GM18520 (cell line): ENCODE results near the gene FGF19.

ENCODE experiments used
- ATAC-seq: cut with Tn5 transposase; IDR thresholded peaks from one replicate; pipeline ENCODE4 v1.9.1; 2021; ENCODE audit not compliant: unreplicated experiment

Gene FGF19

GRCh38 chr11:69674267-69674885 is 29.4 kb downstream of the FGF19 start:
- ATAC-seq = no peak

DNA sequence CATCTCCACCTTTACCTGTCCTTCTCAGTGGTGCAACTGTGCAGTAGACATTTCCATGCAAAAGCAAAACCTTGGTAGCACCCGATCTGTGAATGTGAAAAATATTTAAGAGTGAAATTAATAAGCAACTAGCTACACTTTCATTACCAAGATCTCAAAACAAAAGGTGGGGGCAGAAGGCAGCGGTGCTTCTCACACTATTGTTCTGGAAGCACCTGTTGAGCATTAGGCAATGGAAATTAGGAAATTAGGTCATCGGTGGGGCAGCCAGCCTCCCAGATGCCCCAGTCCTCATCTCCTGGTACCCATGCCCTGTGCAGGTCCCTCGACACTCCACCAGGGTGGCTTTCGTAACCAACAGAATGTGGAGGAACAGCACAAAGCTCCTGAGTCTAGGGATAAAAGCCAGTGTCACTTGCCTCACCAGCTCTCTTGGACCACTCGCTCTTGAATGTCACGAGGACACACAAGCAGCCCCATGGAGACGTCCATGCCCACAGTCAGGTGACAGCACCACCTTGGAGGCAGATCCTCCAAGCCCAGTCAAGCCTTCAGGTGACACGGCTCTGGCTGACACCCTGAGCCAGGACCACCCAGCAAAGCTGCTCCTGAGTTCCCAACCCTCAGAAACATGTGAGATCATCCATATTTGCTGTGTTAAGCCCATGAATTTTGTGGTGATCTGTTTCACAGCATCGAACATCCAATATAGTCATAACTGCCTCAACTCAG is 31.9 kb downstream of the FGF19 start:
- no peak for ATAC-seq

- no peak for ATAC-seq
These were observed 33.5 kb downstream of the FGF19 start for GRCh38 chr11:69670158-69670845.

DNA sequence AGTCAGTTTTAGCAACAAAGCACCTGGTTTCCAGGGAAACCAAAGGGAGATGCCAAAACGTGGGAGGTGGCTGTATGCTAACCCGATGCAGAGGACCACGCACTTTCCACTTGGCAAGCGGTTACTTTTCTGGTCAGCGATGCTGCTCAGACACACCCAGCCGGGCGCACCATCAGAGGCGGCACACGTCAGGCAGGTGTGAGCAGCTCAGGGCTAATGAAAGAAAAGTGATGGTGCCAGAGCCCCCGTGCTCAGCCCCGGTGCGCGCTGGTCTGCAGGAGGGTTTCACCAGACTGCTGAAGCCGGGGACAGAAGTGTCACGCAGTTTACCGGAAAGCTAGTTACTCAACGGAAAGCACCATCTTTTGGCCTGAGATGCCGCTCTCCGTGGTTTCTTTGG is 34.3 kb downstream of the FGF19 start:
- no peak for ATAC-seq

DNA sequence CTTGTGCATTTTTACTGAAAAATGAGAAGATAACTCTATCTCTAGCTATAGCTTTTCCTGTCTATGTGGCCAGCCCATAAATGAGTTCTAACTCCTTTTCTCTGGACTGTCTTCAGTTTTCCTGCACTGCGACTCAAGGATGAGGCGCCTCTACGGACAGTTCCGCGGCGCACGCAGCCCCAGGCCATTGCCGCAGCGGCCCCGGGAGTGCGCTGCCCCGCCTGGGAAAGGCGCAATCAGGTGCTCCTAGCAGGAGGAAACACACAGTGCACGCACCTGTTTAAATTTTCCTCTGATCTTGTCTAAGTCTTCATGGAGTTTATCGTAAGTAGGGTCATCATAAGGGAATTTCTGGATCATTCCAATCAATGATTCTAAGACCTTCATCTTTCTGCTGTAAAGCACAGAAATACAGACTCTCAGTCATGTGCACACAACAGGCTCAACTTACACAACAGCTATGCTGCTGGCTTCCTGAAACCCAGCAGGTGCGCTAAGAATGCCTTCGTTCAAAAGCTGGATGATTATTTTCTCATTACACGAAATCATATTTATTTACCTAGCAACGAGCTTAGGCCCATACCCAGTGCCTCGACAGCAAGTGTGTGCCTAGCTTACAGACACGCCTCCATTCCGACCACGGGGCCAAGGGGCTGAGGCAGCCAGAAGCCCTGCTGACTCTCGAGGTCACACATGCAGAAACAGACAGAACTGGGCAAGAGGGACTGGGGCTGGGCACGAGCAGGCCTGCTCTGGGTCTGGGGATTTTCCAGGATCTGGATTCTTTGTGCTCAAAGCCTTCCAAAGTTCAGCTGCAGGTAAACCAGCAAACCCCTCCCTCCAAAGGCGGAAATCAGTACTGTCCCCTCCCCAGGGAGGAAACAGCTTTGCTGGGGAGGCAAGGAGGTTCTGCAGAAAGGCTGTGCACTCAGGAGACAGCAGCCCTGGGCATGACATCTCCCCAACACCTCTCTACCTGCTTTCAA is 35.9 kb downstream of the FGF19 start:
- ATAC-seq = no peak

DNA sequence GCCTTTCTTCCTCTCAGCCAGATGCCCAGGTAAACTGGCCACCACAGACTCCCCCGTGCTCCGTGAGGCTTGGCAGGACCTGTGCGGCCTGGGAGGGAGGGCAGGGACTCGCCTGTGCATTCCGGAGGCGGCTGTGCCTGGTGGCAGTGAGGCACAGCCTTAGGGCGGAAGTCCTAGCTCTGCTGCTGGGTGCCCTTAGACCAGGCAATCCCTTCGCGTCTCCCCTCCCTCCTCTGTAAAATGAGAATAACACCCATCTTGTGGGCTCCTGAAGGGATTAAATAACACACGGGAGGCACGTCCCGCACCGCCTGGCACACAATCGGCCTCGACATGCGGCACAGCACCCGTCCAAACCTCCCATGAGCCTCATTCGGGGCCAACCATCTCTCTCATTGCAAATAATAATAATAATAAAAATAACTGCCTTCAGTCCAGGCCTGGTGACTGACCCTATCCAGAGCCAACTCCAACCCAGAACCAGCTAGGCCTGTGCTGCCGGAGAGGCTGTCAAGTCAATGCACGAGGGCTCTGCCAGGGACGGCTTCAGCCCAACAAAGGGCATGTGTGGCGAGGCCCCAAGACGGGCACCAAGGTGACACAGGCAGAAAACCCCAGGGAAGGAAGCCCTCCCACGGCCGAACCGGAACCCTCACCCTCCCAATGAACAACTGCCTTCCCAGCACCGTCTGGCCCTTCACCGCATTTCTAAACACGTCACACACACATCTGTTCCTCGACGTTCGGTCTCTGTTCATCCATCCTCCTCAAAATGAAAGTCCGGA is 36.9 kb downstream of the FGF19 start:
- ATAC-seq = no peak

DNA sequence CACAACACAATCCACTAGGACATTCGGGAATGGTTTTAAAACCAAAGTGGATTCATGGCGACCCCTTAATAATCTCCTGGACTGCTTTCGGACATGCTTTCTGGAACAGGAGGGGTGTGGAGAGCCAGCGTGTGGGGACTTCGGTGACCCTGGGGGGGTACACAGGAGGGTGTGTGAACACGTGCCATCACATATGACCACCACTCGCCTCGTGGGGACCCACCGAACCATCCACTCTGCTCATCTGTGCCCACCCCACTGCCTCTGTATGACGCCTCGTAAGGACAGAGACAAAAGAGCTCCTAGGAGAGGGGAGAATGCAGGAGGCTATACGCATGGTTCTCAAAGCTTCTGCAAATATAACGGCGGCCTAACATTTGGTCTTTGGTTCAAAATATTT is 37.6 kb downstream of the FGF19 start:
- no peak for ATAC-seq

- no peak for ATAC-seq
These were observed 38.2 kb downstream of the FGF19 start for GRCh38 chr11:69665669-69666068.

- no peak for ATAC-seq
These were observed 38.9 kb downstream of the FGF19 start for GRCh38 chr11:69664901-69665300.

- no peak for ATAC-seq
These were observed 39.6 kb downstream of the FGF19 start for GRCh38 chr11:69664103-69664775.

DNA sequence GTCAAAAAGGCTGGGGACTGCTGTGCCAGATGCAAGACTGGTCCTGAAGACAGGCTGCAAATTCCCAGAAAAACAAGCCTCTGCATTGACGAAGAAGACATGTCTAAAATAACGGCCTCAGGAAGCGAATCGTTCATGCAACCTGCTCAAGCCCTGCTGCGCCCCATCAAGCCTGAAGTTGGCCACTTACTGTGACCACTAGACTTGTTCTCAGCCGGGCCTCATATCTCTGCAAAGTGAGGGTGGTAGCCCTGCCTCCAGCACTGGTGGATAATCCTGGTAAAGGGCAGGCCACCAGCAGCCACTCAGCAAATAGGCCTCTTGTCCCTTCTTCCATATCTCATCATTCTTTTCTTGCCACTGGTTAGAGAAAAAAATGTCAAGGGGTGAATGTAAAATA is 40.5 kb downstream of the FGF19 start:
- ATAC-seq = no peak

DNA sequence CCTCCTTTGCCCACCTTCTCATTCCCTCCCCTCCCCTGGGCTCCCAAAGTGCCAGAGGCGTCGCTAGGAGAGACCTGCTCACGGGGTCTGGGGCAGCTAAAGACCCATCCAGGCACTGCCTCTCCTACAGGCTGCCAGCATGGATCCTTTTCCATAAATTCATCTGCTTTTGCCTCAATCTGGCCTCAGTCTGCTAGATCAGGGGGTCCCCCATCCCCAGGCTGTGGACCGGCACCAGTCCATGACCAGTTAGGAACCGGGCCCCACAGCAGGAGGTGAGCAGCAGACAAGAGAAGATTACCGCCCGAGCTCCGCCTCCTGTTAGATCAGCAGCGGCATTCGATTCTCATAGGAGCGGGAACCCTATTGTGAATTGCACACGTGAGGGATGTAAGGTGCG is 41.0 kb downstream of the FGF19 start:
- no peak for ATAC-seq

DNA sequence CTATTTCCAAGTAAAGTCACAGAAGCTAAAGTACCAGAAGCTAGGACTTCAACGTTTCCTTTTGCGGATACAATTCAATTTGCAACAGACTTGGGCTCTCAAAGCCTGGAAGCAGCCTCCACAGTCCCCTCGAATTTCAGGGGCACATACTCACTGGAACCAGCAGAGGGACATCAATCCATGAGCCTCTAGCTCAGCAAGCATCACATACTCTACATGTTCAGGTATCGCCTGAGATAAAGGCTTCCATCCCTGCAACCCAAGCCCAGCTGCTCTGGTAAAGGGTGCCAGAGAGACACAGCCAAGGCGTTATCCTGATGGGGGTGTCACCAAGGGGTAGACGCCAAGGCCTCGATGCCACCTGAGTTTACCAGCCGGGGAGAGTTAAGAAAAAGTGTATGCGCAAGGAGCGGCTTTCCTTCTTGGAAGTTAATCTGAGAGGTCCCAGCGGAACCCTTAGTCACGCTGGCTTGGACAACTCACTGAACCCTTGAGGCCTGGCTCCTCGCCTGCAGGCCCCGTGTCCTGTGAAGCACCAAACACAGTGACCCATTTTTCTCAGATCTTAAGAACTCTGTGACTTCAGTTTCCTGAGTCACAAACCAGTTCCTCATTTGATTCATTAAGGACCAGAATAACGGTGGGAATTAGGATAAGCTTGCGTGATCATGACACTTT is 41.7 kb downstream of the FGF19 start:
- no peak for ATAC-seq

GRCh38 chr11:69661413-69661715 is 42.5 kb downstream of the FGF19 start:
- ATAC-seq = no peak

GRCh38 chr11:69660001-69660500 is 43.8 kb downstream of the FGF19 start:
- ATAC-seq = no peak

DNA sequence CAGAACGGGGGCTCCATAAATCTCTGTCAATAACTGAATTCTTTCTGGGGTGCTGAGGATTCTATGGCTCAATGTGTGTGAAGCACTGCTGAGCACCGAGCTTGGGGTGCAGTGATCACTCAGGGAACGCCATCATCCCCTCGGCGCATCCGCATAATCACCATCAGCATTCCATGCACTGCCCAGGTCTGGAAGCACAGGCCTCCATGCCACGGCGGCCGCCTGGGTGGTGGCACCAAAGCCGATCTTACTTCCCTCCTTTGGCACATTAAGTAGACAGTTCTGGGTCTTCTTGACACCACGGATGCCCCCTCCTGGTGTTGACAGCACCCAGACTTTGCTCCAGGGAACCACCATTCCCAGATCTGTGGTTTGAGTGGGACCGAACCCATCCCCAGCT is 44.2 kb downstream of the FGF19 start:
- ATAC-seq = no peak

DNA sequence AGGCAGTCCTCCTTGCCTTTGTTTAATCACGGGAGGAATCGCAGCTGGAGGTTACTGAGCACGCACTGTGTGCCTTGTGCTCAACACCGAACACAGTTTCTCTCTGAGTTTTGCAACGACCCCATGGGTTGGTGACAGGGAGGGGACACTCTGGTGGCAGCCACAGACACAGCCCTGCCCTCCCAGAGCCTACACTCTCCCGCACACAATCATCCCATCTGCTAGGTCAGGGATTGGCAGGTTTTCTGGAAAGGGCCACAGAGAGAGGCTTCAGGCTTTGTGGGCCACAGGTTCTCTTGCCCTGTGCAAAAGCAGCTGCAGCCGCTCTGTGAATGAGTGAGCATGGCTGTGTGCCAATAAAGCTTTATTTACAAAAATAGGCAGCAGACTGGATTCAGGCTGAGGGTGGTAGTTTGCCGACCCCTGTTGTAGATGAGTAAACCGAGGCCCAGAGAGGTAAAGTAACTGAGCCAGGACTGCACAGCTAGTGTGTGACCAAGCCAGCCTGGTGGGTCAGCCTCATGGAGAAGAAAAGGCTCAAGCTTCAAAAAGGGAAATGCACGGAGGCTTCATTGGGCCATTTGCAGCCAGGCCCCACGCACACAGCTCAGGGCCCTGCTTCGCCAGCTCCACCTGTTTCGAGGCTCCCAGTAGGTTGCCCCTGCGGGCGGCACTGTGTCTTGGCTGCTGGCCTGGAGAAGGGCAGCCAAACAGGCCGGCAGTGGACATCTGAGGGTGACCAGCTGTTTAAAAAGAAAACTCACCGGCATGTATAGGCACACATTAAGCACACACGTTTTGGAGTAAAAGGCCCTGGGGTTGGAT is 45.0 kb downstream of the FGF19 start:
- ATAC-seq = no peak

DNA sequence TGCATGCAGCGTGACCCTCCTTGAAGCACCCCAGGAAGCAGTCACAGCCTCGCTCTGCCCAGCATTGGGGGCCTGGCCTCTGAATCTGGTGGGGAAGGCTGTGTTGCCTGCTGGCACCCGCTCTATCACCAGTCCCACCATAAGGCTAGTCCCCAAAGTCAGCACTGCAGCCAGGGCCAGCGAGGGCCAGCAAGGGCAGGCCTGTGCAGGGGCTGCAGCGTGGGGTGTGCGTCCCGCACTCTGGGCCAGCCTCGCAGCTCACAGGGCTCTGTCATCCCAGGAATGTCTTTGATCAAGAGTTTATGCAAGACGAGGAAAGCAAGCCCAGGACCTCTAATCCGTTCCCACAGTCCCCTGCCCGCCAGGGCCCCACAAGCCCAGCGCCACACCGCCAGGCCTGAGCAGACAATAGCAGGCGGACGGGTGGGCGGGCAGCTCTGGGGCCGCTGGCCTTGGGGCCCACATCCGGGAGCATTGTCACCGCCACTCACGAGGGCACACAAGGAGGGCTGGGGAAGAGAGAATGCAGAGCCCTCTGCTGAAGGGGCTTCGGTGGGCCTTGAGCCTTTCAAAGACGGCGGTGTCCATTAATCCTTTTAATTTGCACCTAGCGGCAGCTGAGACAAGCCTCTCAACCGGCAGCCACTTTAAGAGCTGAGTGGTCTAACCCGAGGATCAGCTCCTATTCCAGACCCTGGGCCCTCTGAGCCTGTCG is 45.8 kb downstream of the FGF19 start:
- ATAC-seq = no peak
